WTC11 (cell line): ENCODE measurements around the gene RYR2. TPM values are rescaled to one million over a fixed set of nuclear protein-coding genes. Genes with fewer than 3 reads are reported as not detected.
"Not testable (repeated sequence)": the region's sequence is repeated elsewhere in the genome, so short reads cannot be mapped to it uniquely, and the experiment has no call there.

ENCODE experiments used
- ATAC-seq: fragments of 200-7000 bp; cut with Tn5 transposase; 2 replicates; pipeline ENCODE4 v1.10.0; 2021; ENCODE audit warnings: mild to moderate bottlenecking, moderate library complexity
- CTCF ChIA-PET: fragments of 300-600 bp; sonication (Branson Sonifier 250); formaldehyde crosslinking; loops from one replicate; lab custom pipeline; 2021; ENCODE audit warnings: antibody characterized with exemption; lab: Charles Lee
- POLR2A ChIA-PET: fragments of 350-600 bp; sonication (Branson Sonifier 250); formaldehyde crosslinking; loops from one replicate; lab custom pipeline; 2021; ENCODE audit warnings: antibody characterized with exemption; lab: Charles Lee
- DNase-seq: peaks from one replicate; pipeline ENCODE4 v3.0.0; 2021; ENCODE audit warnings: low spot score
- H3K27ac Mint-ChIP-seq: 2 replicates; pipeline ENCODE4 v1.8.0; 2021; ENCODE audit warnings: mixed read lengths
- H3K27me3 Mint-ChIP-seq: 2 replicates; pipeline ENCODE4 v1.8.0; 2021; ENCODE audit warnings: low read depth, mild to moderate bottlenecking, moderate library complexity, mixed read lengths
- H3K36me3 Mint-ChIP-seq: 2 replicates; pipeline ENCODE4 v1.8.0; 2021; ENCODE audit warnings: mixed read lengths
- H3K4me1 Mint-ChIP-seq: 2 replicates; pipeline ENCODE4 v1.8.0; 2022; ENCODE audit warnings: mixed read lengths
- H3K4me3 Mint-ChIP-seq: 2 replicates; pipeline ENCODE4 v1.8.0; 2021; ENCODE audit warnings: mild to moderate bottlenecking, moderate library complexity, mixed read lengths
- H3K9me3 Mint-ChIP-seq: 2 replicates; pipeline ENCODE4 v1.8.0; 2021; ENCODE audit warnings: mixed read lengths
- ETV6 ChIP-seq: sonication (generic); formaldehyde crosslinking; IDR thresholded peaks from 2 replicates; pipeline ENCODE4 v1.8.1; 2022; ENCODE audit warnings: mild to moderate bottlenecking, missing genetic modification reagents
- FOXJ3 ChIP-seq: sonication (generic); formaldehyde crosslinking; IDR thresholded peaks from 2 replicates; pipeline ENCODE4 v1.9.0; 2021; ENCODE audit warnings: missing genetic modification reagents, mild to moderate bottlenecking, borderline replicate concordance
- FOXK1 ChIP-seq: sonication (generic); formaldehyde crosslinking; IDR thresholded peaks from 2 replicates; pipeline ENCODE4 v1.8.0; 2022; ENCODE audit warnings: mild to moderate bottlenecking, moderate library complexity, missing genetic modification reagents
- GTF2I ChIP-seq: fragments of 250-450 bp; sonication (Bioruptor Pico); conservative IDR thresholded peaks from 2 replicates; pipeline ENCODE4 v1.4.0; 2021; ENCODE audit warnings: mild to moderate bottlenecking
- HMGA2 ChIP-seq: fragments of 250-450 bp; sonication (Bioruptor Pico); IDR thresholded peaks from 2 replicates; pipeline ENCODE4 v1.4.0; 2021; ENCODE audit warnings: mild to moderate bottlenecking, moderate library complexity
- MYBL2 ChIP-seq: sonication (generic); formaldehyde crosslinking; IDR thresholded peaks from 2 replicates; pipeline ENCODE4 v1.8.1; 2023; ENCODE audit warnings: mild to moderate bottlenecking, moderate library complexity, missing genetic modification reagents
- NFYB ChIP-seq: sonication (generic); formaldehyde crosslinking; conservative IDR thresholded peaks from 2 replicates; pipeline ENCODE4 v1.8.0; 2022; ENCODE audit warnings: low read depth, missing genetic modification reagents
- SP1 ChIP-seq: sonication (generic); formaldehyde crosslinking; conservative IDR thresholded peaks from 2 replicates; pipeline ENCODE4 v1.8.1; 2022; ENCODE audit warnings: missing genetic modification reagents
- ZNF396 ChIP-seq: fragments of 250-450 bp; sonication (Bioruptor Pico); IDR thresholded peaks from 2 replicates; pipeline ENCODE4 v1.8.0; 2021; ENCODE audit warnings: mild to moderate bottlenecking, moderate library complexity, borderline replicate concordance
- total RNA-seq: library from RNA; stranded (reverse); gene quantifications from 3 replicates; pipeline ENCODE4 v1.2.3, GENCODE V29; 2021
- TF ChIP-seq, protein P1 (sequence below): sonication (generic); formaldehyde crosslinking; IDR thresholded peaks from 2 replicates; pipeline ENCODE4 v1.8.1; 2022; ENCODE audit warnings: missing genetic modification reagents, borderline replicate concordance
- TF ChIP-seq, protein P2 (sequence below): sonication (generic); formaldehyde crosslinking; IDR thresholded peaks from 2 replicates; pipeline ENCODE4 v1.8.1; 2022; ENCODE audit warnings: mild to moderate bottlenecking, missing genetic modification reagents, moderate library complexity, borderline replicate concordance
- TF ChIP-seq, protein P3 (sequence below): sonication (generic); formaldehyde crosslinking; IDR thresholded peaks from 2 replicates; pipeline ENCODE4 v1.8.1; 2022; ENCODE audit warnings: mild to moderate bottlenecking, moderate library complexity, missing genetic modification reagents
- TF ChIP-seq, protein P4 (sequence below): fragments of 200-600 bp; IDR thresholded peaks from 2 replicates; pipeline ENCODE4 v1.8.0; 2022; ENCODE audit warnings: antibody characterized with exemption
- TF ChIP-seq, protein P5 (sequence below): sonication (generic); formaldehyde crosslinking; IDR thresholded peaks from 2 replicates; pipeline ENCODE4 v1.8.1; 2023; ENCODE audit warnings: mild to moderate bottlenecking, missing genetic modification reagents
- TF ChIP-seq, protein P6 (sequence below): fragments of 250-450 bp; sonication (Bioruptor Pico); IDR thresholded peaks from 2 replicates; pipeline ENCODE4 v1.9.0; 2021; ENCODE audit warnings: moderate library complexity, mild to moderate bottlenecking, inconsistent platforms, borderline replicate concordance
- TF ChIP-seq, protein P7 (sequence below): sonication (generic); formaldehyde crosslinking; IDR thresholded peaks from 2 replicates; pipeline ENCODE4 v1.8.1; 2023; ENCODE audit warnings: mild to moderate bottlenecking, missing genetic modification reagents, moderate library complexity

The RYR2 gene
- total RNA-seq, 1 experiment from 2014 or later, result 7.9 TPM

DNA sequence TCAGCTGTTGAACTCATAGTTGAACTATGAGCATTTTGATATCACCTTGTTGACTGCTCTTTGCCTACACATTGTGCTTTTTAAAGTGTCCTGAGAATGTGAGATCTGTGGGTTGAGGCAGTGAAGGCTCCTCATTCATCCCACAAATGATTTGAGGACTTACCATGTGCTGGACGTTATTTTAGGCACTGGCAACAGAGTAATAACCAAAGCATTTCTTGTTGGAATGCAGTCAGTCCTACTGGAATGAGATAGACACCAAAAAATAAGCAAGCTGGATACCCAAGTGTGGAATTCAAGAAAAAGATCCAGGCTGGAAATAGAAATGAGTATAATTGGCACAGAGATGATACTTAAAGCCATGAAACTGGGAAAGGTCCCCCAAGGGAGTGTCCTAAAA lies 775.3 kb downstream of the RYR2 start:
- no peak for ATAC-seq
- Mint-ChIP-seq H3K4me3 (no peak overlapping the region), H3K36me3 (peaks cover 22% of the 10 kb centered on the region), H3K27ac (no peak overlapping the region), H3K27me3 (no peaks in the 10 kb centered on the region; the same call in 1 of the 2 replicates), H3K9me3 (peaks cover 11% of the 10 kb centered on the region), H3K4me1 (peaks cover 27% of the 10 kb centered on the region)
- ChIA-PET POLR2A (no interaction called here), CTCF (interaction anchor here (1.5 to 3.2 kb wide), 2 partner anchors 34 to 84 kb away, joined by 3 to 7 read pairs; no protein-coding TSS in a partner anchor)
- DNase-seq, result no peak
- TF ChIP-seq, protein P1, sequence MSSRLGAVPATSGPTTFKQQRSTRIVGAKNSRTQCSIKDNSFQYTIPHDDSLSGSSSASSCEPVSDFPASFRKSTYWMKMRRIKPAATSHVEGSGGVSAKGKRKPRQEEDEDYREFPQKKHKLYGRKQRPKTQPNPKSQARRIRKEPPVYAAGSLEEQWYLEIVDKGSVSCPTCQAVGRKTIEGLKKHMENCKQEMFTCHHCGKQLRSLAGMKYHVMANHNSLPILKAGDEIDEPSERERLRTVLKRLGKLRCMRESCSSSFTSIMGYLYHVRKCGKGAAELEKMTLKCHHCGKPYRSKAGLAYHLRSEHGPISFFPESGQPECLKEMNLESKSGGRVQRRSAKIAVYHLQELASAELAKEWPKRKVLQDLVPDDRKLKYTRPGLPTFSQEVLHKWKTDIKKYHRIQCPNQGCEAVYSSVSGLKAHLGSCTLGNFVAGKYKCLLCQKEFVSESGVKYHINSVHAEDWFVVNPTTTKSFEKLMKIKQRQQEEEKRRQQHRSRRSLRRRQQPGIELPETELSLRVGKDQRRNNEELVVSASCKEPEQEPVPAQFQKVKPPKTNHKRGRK (CRISPR knock-in tag), result no peak
- TF ChIP-seq, protein P2, sequence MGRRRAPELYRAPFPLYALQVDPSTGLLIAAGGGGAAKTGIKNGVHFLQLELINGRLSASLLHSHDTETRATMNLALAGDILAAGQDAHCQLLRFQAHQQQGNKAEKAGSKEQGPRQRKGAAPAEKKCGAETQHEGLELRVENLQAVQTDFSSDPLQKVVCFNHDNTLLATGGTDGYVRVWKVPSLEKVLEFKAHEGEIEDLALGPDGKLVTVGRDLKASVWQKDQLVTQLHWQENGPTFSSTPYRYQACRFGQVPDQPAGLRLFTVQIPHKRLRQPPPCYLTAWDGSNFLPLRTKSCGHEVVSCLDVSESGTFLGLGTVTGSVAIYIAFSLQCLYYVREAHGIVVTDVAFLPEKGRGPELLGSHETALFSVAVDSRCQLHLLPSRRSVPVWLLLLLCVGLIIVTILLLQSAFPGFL (CRISPR knock-in tag), result no peak
- TF ChIP-seq, protein P3, sequence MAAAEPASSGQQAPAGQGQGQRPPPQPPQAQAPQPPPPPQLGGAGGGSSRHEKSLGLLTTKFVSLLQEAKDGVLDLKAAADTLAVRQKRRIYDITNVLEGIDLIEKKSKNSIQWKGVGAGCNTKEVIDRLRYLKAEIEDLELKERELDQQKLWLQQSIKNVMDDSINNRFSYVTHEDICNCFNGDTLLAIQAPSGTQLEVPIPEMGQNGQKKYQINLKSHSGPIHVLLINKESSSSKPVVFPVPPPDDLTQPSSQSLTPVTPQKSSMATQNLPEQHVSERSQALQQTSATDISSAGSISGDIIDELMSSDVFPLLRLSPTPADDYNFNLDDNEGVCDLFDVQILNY (CRISPR knock-in tag), result no peak
- TF ChIP-seq SP1 (CRISPR knock-in tag) (no peak), FOXJ3 (no peak), GTF2I (CRISPR knock-in tag) (no peak), ZNF396 (CRISPR knock-in tag) (no peak), MYBL2 (CRISPR knock-in tag) (no peak), HMGA2 (CRISPR knock-in tag) (no peak), ETV6 (CRISPR knock-in tag) (no peak), NFYB (no peak), FOXK1 (CRISPR knock-in tag) (no peak)
- TF ChIP-seq, protein P4, sequence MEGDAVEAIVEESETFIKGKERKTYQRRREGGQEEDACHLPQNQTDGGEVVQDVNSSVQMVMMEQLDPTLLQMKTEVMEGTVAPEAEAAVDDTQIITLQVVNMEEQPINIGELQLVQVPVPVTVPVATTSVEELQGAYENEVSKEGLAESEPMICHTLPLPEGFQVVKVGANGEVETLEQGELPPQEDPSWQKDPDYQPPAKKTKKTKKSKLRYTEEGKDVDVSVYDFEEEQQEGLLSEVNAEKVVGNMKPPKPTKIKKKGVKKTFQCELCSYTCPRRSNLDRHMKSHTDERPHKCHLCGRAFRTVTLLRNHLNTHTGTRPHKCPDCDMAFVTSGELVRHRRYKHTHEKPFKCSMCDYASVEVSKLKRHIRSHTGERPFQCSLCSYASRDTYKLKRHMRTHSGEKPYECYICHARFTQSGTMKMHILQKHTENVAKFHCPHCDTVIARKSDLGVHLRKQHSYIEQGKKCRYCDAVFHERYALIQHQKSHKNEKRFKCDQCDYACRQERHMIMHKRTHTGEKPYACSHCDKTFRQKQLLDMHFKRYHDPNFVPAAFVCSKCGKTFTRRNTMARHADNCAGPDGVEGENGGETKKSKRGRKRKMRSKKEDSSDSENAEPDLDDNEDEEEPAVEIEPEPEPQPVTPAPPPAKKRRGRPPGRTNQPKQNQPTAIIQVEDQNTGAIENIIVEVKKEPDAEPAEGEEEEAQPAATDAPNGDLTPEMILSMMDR, result no peak
- TF ChIP-seq, protein P5, sequence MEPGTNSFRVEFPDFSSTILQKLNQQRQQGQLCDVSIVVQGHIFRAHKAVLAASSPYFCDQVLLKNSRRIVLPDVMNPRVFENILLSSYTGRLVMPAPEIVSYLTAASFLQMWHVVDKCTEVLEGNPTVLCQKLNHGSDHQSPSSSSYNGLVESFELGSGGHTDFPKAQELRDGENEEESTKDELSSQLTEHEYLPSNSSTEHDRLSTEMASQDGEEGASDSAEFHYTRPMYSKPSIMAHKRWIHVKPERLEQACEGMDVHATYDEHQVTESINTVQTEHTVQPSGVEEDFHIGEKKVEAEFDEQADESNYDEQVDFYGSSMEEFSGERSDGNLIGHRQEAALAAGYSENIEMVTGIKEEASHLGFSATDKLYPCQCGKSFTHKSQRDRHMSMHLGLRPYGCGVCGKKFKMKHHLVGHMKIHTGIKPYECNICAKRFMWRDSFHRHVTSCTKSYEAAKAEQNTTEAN (CRISPR knock-in tag), result no peak
- TF ChIP-seq, protein P6, sequence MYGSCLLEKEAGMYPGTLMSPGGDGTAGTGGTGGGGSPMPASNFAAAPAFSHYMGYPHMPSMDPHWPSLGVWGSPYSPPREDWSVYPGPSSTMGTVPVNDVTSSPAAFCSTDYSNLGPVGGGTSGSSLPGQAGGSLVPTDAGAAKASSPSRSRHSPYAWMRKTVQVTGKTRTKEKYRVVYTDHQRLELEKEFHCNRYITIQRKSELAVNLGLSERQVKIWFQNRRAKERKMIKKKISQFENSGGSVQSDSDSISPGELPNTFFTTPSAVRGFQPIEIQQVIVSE (CRISPR knock-in tag), result no peak
- TF ChIP-seq, protein P7, sequence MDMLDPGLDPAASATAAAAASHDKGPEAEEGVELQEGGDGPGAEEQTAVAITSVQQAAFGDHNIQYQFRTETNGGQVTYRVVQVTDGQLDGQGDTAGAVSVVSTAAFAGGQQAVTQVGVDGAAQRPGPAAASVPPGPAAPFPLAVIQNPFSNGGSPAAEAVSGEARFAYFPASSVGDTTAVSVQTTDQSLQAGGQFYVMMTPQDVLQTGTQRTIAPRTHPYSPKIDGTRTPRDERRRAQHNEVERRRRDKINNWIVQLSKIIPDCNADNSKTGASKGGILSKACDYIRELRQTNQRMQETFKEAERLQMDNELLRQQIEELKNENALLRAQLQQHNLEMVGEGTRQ (CRISPR knock-in tag), result no peak

DNA sequence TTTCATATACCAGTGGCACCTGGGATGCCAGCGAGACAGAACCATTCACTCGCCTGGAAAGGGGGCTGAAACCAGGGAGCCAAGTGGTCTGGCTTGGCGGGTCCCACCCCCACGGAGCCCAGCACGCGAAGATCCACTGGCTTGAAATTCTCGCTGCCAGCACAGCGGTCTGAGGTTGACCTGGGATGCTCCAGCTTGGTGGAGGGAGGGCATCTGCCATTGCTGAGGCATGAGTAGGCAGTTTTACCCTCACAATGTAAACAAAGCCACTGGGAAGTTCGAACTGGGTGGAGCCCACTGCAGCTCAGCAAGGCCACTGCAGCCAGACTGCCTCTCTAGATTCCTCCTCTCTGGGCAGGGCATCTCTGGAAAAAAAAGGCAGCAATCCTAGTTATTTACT lies 778.6 kb downstream of the RYR2 start:
- H3K4me1 Mint-ChIP-seq, H3K4me3 Mint-ChIP-seq, H3K27me3 Mint-ChIP-seq, H3K27ac Mint-ChIP-seq, POLR2A ChIA-PET, DNase-seq, ATAC-seq: not testable (repeated sequence)
- peaks cover 19% of the 10 kb centered on the region for H3K36me3 Mint-ChIP-seq
- CTCF ChIA-PET, result interaction anchor here (0.7 kb wide), 1 partner anchor 10 kb away, joined by 3 read pairs; no protein-coding TSS in a partner anchor
- H3K9me3 Mint-ChIP-seq, result peaks cover 17% of the 10 kb centered on the region
